K562 (cell line): Measurements from ENCODE around the gene CIAO3. TPM values are rescaled to one million over a fixed set of nuclear protein-coding genes. Genes with fewer than 3 reads are reported as not detected.

Experiments used
- ATAC-seq: fragments of 200-7000 bp; cut with Tn5 transposase; 3 replicates; pipeline ENCODE4 v1.9.1; 2020; ENCODE audit warnings: moderate library complexity
- BruUV-seq: library from RNA; stranded (reverse); fragments of 400-500 nt; replicated peaks from 2 replicates; lab custom pipeline; 2021; lab: Mats Ljungman, UMichigan
- CTCF ChIA-PET: fragments of 300-600 bp; formaldehyde crosslinking; extraction: SDS; loops from one replicate; lab custom pipeline; 2021; ENCODE audit warnings: low intra/inter-chr PET ratio; lab: Yijun Ruan, JAX
- POLR2A ChIA-PET: fragments of 300-600, 350-650 bp; sonication (Branson Sonifier 250); formaldehyde crosslinking; extraction: SDS; loops from one replicate; lab custom pipeline; 2021; ENCODE audit warnings: antibody characterized with exemption, inconsistent platforms; lab: Yijun Ruan, JAX
- DNase-seq, 4 experiments: peaks; one replicate each; pipeline versions ENCODE4 v3.0.0 to v3.0.0-alpha.2; 2011 to 2018; ENCODE audit warnings: low spot score in 3 of 4, mixed read lengths in 3 of 4; ENCODE audit errors: extremely low read depth in 1 of 4
- FAIRE-seq: peaks from 2 replicates; lab custom pipeline; 2011; peaks lifted over from hg19 to GRCh38; lab: Jason Lieb, UNC
- H2AFZ ChIP-seq: 2 replicates; pipeline ENCODE4 v1.6.0; 2011; ENCODE audit warnings: low read depth, low read length, control low read depth, inconsistent platforms
- H3K27ac ChIP-seq: fragments of 200-600 bp; 3 replicates; pipeline ENCODE4 v1.8.0; 2011; ENCODE audit warnings: low read depth, mild to moderate bottlenecking, control low read depth, inconsistent platforms, low read length, moderate library complexity, mixed read lengths; ENCODE audit errors: extremely low read depth
- H3K27me3 ChIP-seq, 2 experiments: fragments of 300-600 bp in 1 of 2; 2 replicates in 1 of 2; 3 replicates in 1 of 2; pipeline versions ENCODE4 v1.6.0 to v1.8.0; 2011; ENCODE audit warnings: inconsistent platforms in 2 of 2, low read length in 2 of 2, mild to moderate bottlenecking in 1 of 2, mixed read lengths in 1 of 2, moderate library complexity in 1 of 2; ENCODE audit not compliant: control insufficient read depth in 2 of 2, insufficient read depth in 2 of 2
- H3K36me3 ChIP-seq: fragments of 300-600 bp; 3 replicates; pipeline ENCODE4 v1.8.0; 2011; ENCODE audit warnings: mild to moderate bottlenecking, low read length, inconsistent platforms; ENCODE audit not compliant: control insufficient read depth, insufficient read depth
- H3K4me1 ChIP-seq, 2 experiments: fragments of 200-600 bp in 1 of 2; replicated peaks in 1 of 2; 2 replicates in 1 of 2; 3 replicates in 1 of 2; pipeline versions ENCODE4 v1.5.1 to v1.8.0; 2011; ENCODE audit warnings: inconsistent platforms in 2 of 2, low read length in 2 of 2, mild to moderate bottlenecking in 1 of 2, mixed read lengths in 1 of 2, moderate library complexity in 1 of 2; ENCODE audit not compliant: control insufficient read depth in 2 of 2, insufficient read depth in 2 of 2
- H3K4me2 ChIP-seq: 2 replicates; pipeline ENCODE4 v1.6.1; 2011; ENCODE audit warnings: low read length, control low read depth, inconsistent platforms, mixed read lengths; ENCODE audit not compliant: insufficient read depth
- H3K4me3 ChIP-seq: fragments of 200-600 bp; sonication (generic), shearing (Covaris generic); 2 replicates; pipeline ENCODE4 v1.5.1; 2016; ENCODE audit warnings: control low read depth, inconsistent platforms
- H3K79me2 ChIP-seq: fragments of 200-600 bp; 3 replicates; pipeline ENCODE4 v1.8.0; 2011; ENCODE audit warnings: low read length, inconsistent platforms; ENCODE audit not compliant: control insufficient read depth, insufficient read depth
- H3K9ac ChIP-seq, 2 experiments: 2 replicates each; pipeline versions ENCODE4 v1.6.0 to v1.6.1; 2011; ENCODE audit warnings: low read depth in 2 of 2, low read length in 2 of 2, control low read depth in 1 of 2, inconsistent platforms in 1 of 2, mild to moderate bottlenecking in 1 of 2, mixed read lengths in 1 of 2; ENCODE audit not compliant: insufficient read depth in 1 of 2
- H3K9me1 ChIP-seq: one replicate; pipeline ENCODE4 v1.6.0; 2011; ENCODE audit warnings: inconsistent platforms, mild to moderate bottlenecking, low read length, moderate library complexity; ENCODE audit not compliant: control insufficient read depth, insufficient read depth
- H3K9me3 ChIP-seq: replicated peaks from 2 replicates; pipeline ENCODE4 v1.5.1; 2011; ENCODE audit warnings: low read depth, low read length, inconsistent platforms; ENCODE audit not compliant: control insufficient read depth, insufficient read depth
- H4K20me1 ChIP-seq: replicated peaks from 2 replicates; pipeline ENCODE4 v1.6.1; 2011; ENCODE audit warnings: low read length, inconsistent platforms, mixed read lengths; ENCODE audit not compliant: control insufficient read depth, insufficient read depth
- ARNT ChIP-seq, 2 experiments: fragments of 450-650 bp; IDR thresholded peaks; 2 replicates each; pipeline ENCODE4 v1.6.1; 2016; ENCODE audit warnings: mild to moderate bottlenecking in 1 of 2
- EGR1 ChIP-seq: fragments of 450-650 bp; conservative IDR thresholded peaks from 2 replicates; pipeline ENCODE4 v1.6.1; 2017; ENCODE audit warnings: mild to moderate bottlenecking
- PCBP1 ChIP-seq: fragments of 200-400 bp; formaldehyde crosslinking; IDR thresholded peaks from 2 replicates; pipeline ENCODE4 v1.6.1; 2018; ENCODE audit warnings: mild to moderate bottlenecking, low read depth, low read length; ENCODE audit not compliant: poor library complexity, severe bottlenecking
- STAT5A ChIP-seq: IDR thresholded peaks from 2 replicates; pipeline ENCODE4 v1.6.1; 2012; ENCODE audit warnings: low read length, inconsistent platforms, borderline replicate concordance
- ZNF347 ChIP-seq: fragments of 450-650 bp; formaldehyde crosslinking; IDR thresholded peaks from 2 replicates; pipeline ENCODE4 v1.4.0; 2020; ENCODE audit warnings: low read depth, mild to moderate bottlenecking, moderate library complexity
- WGBS: fragments of 100-300 bp; shearing (Covaris generic); methylation state at CpG from one replicate; pipeline ENCODE4 v1.1.6; 2016; ENCODE audit warnings: low coverage, mixed read lengths; ENCODE audit not compliant: insufficient coverage; ENCODE audit errors: missing lambda C conversion rate; 5-methylcytosine and 5-hydroxymethylcytosine counted together
- in situ Hi-C: fragments of 300-500 bp; cut with MboI; formaldehyde crosslinking; loops from 4 replicates; pipeline ENCODE4 v1.15.0; 2018; ENCODE audit warnings: inconsistent platforms, mixed read lengths
- intact Hi-C: fragments of 100-400 bp; cut with micrococcal nuclease; formaldehyde crosslinking; loops from 2 replicates; pipeline ENCODE4 v1.14.2; 2022
- polyA plus RNA-seq, 8 experiments: library from polyadenylated mRNA; depleted of rRNA in 4 of 8; stranded (reverse) in 5 of 8; unstranded in 3 of 8; fragments of >200 nt; fragmentation: Nextera tagmentation in 2 of 8; fragmentation: Illumina TruSeq in 1 of 8; extraction: Ambion mirVana in 2 of 8; extraction: Trizol in 1 of 8; gene quantifications; 2 replicates each; pipeline versions ENCODE4 v1.2.1 to v1.2.3, GENCODE V29; 2011 to 2014; ENCODE audit warnings: inconsistent platforms in 1 of 8, missing spikeins in 1 of 8
- total RNA-seq, 7 experiments: library from RNA; depleted of rRNA in 6 of 7; stranded (reverse); fragments of >200 nt in 6 of 7; fragmentation: Illumina TruSeq in 2 of 7; extraction: Trizol in 2 of 7; gene quantifications; 2 replicates each; pipeline versions ENCODE4 v1.2.1 to v1.2.3, GENCODE V29; 2011 to 2021; ENCODE audit warnings: low replicate concordance in 1 of 7
- TF ChIP-seq, protein P1 (sequence below), 2 experiments: fragments of 200-800 bp in 1 of 2; sonication (Bioruptor generic) in 1 of 2; sonication (generic) in 1 of 2; formaldehyde crosslinking in 1 of 2; IDR thresholded peaks in 1 of 2; conservative IDR thresholded peaks in 1 of 2; 2 replicates each; pipeline versions ENCODE4 v1.5.0 to v1.6.1; 2016 to 2020; ENCODE audit warnings: missing compliant biosample characterization in 1 of 2, missing genetic modification characterization in 1 of 2, missing genetic modification reagents in 1 of 2
- TF ChIP-seq, protein P2 (sequence below): fragments of 250-450 bp; sonication (Bioruptor Pico); IDR thresholded peaks from 2 replicates; pipeline ENCODE4 v1.8.0; 2022; ENCODE audit warnings: inconsistent platforms
- TF ChIP-seq, protein P3 (sequence below): IDR thresholded peaks from 2 replicates; pipeline ENCODE4 v1.6.1; 2012; ENCODE audit warnings: low read depth, low read length, improper control_type of control experiment, borderline replicate concordance

The CIAO3 gene
- total and polyA plus RNA-seq, 9 of the 15 experiments (the other 6 are each of a cell fraction or from before 2014, with no cell fraction given): 2.2 to 35.6 (median 18.7) TPM

DNA sequence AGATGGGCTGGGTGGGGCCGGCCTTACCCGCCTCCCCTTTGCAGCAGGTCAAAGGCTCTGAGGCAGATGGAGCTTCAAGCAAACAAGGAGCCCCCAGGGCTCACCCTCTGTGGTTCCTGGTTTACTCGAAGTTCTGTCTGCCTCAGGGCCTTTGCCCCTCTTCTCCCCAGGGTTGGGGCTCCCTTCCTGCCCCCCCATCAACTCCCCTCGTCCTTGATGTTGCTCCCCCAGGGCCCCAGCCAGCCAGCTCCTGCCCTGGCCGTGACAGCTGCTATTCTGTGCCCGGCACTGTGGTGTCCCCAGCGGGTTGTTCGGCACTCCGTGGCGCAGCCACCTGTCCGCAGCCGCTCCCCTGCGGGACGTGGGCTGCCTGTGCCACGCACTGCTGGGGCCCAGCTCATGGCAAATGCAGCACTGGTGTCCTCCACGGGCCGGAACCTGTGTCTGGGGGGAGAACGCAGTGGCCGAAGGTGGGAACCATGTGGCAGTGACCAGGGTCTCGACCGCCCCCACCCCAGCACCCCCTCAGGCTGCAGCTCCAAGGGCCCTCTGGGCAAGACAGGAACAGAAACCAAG lies 30.2 kb downstream of the CIAO3 start:
- no peak for TF ChIP-seq ARNT (IDR thresholded peaks at IDR 0.05)
- TF ChIP-seq, protein P1, sequence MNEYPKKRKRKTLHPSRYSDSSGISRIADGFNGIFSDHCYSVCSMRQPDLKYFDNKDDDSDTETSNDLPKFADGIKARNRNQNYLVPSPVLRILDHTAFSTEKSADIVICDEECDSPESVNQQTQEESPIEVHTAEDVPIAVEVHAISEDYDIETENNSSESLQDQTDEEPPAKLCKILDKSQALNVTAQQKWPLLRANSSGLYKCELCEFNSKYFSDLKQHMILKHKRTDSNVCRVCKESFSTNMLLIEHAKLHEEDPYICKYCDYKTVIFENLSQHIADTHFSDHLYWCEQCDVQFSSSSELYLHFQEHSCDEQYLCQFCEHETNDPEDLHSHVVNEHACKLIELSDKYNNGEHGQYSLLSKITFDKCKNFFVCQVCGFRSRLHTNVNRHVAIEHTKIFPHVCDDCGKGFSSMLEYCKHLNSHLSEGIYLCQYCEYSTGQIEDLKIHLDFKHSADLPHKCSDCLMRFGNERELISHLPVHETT (CRISPR knock-in tag; conservative IDR thresholded peaks at IDR 0.05 in 1 of 2, IDR thresholded peaks at IDR 0.05 in 1 of 2): no peak
- no peak for TF ChIP-seq EGR1
- TF ChIP-seq, protein P2, sequence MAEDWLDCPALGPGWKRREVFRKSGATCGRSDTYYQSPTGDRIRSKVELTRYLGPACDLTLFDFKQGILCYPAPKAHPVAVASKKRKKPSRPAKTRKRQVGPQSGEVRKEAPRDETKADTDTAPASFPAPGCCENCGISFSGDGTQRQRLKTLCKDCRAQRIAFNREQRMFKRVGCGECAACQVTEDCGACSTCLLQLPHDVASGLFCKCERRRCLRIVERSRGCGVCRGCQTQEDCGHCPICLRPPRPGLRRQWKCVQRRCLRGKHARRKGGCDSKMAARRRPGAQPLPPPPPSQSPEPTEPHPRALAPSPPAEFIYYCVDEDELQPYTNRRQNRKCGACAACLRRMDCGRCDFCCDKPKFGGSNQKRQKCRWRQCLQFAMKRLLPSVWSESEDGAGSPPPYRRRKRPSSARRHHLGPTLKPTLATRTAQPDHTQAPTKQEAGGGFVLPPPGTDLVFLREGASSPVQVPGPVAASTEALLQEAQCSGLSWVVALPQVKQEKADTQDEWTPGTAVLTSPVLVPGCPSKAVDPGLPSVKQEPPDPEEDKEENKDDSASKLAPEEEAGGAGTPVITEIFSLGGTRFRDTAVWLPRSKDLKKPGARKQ (CRISPR knock-in tag): no peak
- TF ChIP-seq, protein P3, sequence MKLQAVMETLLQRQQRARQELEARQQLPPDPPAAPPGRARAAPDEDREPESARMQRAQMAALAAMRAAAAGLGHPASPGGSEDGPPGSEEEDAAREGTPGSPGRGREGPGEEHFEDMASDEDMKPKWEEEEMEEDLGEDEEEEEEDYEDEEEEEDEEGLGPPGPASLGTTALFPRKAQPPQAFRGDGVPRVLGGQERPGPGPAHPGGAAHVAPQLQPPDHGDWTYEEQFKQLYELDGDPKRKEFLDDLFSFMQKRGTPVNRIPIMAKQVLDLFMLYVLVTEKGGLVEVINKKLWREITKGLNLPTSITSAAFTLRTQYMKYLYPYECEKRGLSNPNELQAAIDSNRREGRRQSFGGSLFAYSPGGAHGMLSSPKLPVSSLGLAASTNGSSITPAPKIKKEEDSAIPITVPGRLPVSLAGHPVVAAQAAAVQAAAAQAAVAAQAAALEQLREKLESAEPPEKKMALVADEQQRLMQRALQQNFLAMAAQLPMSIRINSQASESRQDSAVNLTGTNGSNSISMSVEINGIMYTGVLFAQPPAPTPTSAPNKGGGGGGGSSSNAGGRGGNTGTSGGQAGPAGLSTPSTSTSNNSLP: no peak
- no peak for TF ChIP-seq STAT5A
- TF ChIP-seq PCBP1: peak; percentile 21
- no peak for TF ChIP-seq ZNF347 (CRISPR knock-in tag)
- Histone ChIP-seq H3K4me3 (no peak overlapping the region), H4K20me1 (peaks cover 20% of the 10 kb centered on the region; the same call in 1 of the 2 replicates), H3K9ac (peak overlapping the region in 1 of 2 experiments; percentile 61; a peak in 2 of 4 replicates), H3K36me3 (no peaks in the 10 kb centered on the region), H3K4me2 (no peak overlapping the region), H3K27me3 (peaks cover 0 to 17% of the 10 kb centered on the region in 2 experiments; a peak in 2 of 5 replicates), H2AFZ (no peak overlapping the region), H3K9me1 (no peaks in the 10 kb centered on the region), H3K9me3 (no peaks in the 10 kb centered on the region), H3K4me1 (peaks cover 0 to 65% of the 10 kb centered on the region in 2 experiments; a peak in 3 of 5 replicates), H3K27ac (no peak overlapping the region), H3K79me2 (no peaks in the 10 kb centered on the region; the same call in 2 of the 3 replicates)
- POLR2A ChIA-PET: interaction anchor here (1.0 to 1.4 kb wide), 2 partner anchors 11 to 15 kb away, joined by 5 to 6 read pairs; partner anchors contain the start of gene ANTKMT
- in situ Hi-C loops (loop anchor here (5.0 to 10.0 kb wide), 2 partner anchors 77 to 344 kb away; partner anchors contain the start of genes CHTF18 and RPUSD1), intact Hi-C loops (loop anchor here (1.0 to 5.0 kb wide), 2 partner anchors 75 to 97 kb away; no protein-coding TSS in a partner anchor)
- CTCF ChIA-PET: interaction anchor here (2.5 to 4.5 kb wide), 3 partner anchors 74 to 392 kb away, joined by 12 to 73 read pairs (median 17); no protein-coding TSS in a partner anchor
- DNase-seq (no peak), FAIRE-seq (no peak), ATAC-seq (no peak)
- WGBS: 28% methylated on average over 20 of the region's 21 CpGs
- no TSS peak for BruUV-seq
